Keratinocyte (primary cell): Measurements from ENCODE around the gene ZNHIT3. TPM values are rescaled to one million over a fixed set of nuclear protein-coding genes. Genes with fewer than 3 reads are reported as not detected.

Experiments used
- DNase-seq: peaks from one replicate; pipeline ENCODE4 v3.0.0-alpha.2; 2011; ENCODE audit warnings: low read depth, missing footprints, low spot score
- FAIRE-seq: peaks from 2 replicates; lab custom pipeline; 2011; peaks lifted over from hg19 to GRCh38; lab: Jason Lieb, UNC
- H2AFZ ChIP-seq: 2 replicates; pipeline ENCODE4 v1.6.0; 2012; ENCODE audit warnings: low read length, control low read depth, inconsistent platforms; ENCODE audit not compliant: control insufficient read depth
- H3K27ac ChIP-seq: 2 replicates; pipeline ENCODE4 v1.5.1; 2011; ENCODE audit warnings: low read length; ENCODE audit not compliant: control insufficient read depth, insufficient read depth
- H3K27me3 ChIP-seq: 3 replicates; pipeline ENCODE4 v1.6.0; 2011; ENCODE audit warnings: low read length; ENCODE audit not compliant: control insufficient read depth, insufficient read depth; ENCODE audit errors: extremely low read depth
- H3K36me3 ChIP-seq, 2 experiments: 2 replicates in 1 of 2; 3 replicates in 1 of 2; pipeline ENCODE4 v1.5.1; 2011; ENCODE audit warnings: low read length in 2 of 2, mild to moderate bottlenecking in 1 of 2; ENCODE audit not compliant: control insufficient read depth in 2 of 2, insufficient read depth in 2 of 2; ENCODE audit errors: extremely low read depth in 1 of 2
- H3K4me1 ChIP-seq: 3 replicates; pipeline ENCODE4 v1.5.1; 2011; ENCODE audit warnings: low read length; ENCODE audit not compliant: control insufficient read depth, insufficient read depth; ENCODE audit errors: extremely low read depth
- H3K4me2 ChIP-seq: 3 replicates; pipeline ENCODE4 v1.6.0; 2011; ENCODE audit warnings: low read depth, low read length; ENCODE audit not compliant: control insufficient read depth, insufficient read depth; ENCODE audit errors: extremely low read depth
- H3K4me3 ChIP-seq, 3 experiments: fragments of 200-600 bp in 1 of 3; sonication (generic) in 1 of 3; 2 replicates in 2 of 3; 3 replicates in 1 of 3; pipeline ENCODE4 v1.5.1; 2011 to 2016; ENCODE audit warnings: low read length in 3 of 3, mild to moderate bottlenecking in 3 of 3, control low read depth in 2 of 3, inconsistent platforms in 1 of 3, low read depth in 1 of 3, mixed read lengths in 1 of 3, mixed run types in 1 of 3, moderate library complexity in 1 of 3; ENCODE audit not compliant: control insufficient read depth in 2 of 3, insufficient read depth in 2 of 3; ENCODE audit errors: extremely low read depth in 1 of 3
- H3K79me2 ChIP-seq: 2 replicates; pipeline ENCODE4 v1.6.0; 2012; ENCODE audit warnings: low read length; ENCODE audit not compliant: control insufficient read depth, insufficient read depth
- H3K9ac ChIP-seq: 3 replicates; pipeline ENCODE4 v1.6.0; 2011; ENCODE audit warnings: low read length; ENCODE audit not compliant: control insufficient read depth, insufficient read depth; ENCODE audit errors: extremely low read depth
- H3K9me1 ChIP-seq: 3 replicates; pipeline ENCODE4 v1.6.0; 2011; ENCODE audit warnings: low read length; ENCODE audit not compliant: control insufficient read depth, insufficient read depth; ENCODE audit errors: extremely low read depth
- H3K9me3 ChIP-seq: 2 replicates; pipeline ENCODE4 v1.5.1; 2012; ENCODE audit warnings: low read depth, low read length; ENCODE audit not compliant: control insufficient read depth
- H4K20me1 ChIP-seq: 3 replicates; pipeline ENCODE4 v1.6.0; 2011; ENCODE audit warnings: low read length; ENCODE audit not compliant: control insufficient read depth, insufficient read depth; ENCODE audit errors: extremely low read depth
- CTCF ChIP-seq, 3 experiments: IDR thresholded peaks in 1 of 3; conservative IDR thresholded peaks in 1 of 3; optimal IDR thresholded peaks in 1 of 3; 2 replicates in 2 of 3; 3 replicates in 1 of 3; pipeline versions ENCODE3 to v1.5.1; 2011; ENCODE audit warnings: low read length in 3 of 3, mild to moderate bottlenecking in 3 of 3, moderate library complexity in 2 of 3, control low read depth in 1 of 3, inconsistent platforms in 1 of 3; ENCODE audit not compliant: insufficient read depth in 2 of 3; ENCODE audit errors: extremely low read depth in 1 of 3
- EZH2 ChIP-seq: IDR thresholded peaks from one replicate; pipeline ENCODE4 v1.6.1; 2012; ENCODE audit warnings: inconsistent platforms, mild to moderate bottlenecking, low read length, moderate library complexity
- dilution Hi-C: fragments of 300-500 bp; cut with MboI; formaldehyde crosslinking; loops from one replicate; pipeline ENCODE4 v1.7.0; 2020; ENCODE audit warnings: low sequenced_read_pairs; ENCODE audit not compliant: extremely low pct_ligation_motif_present
- polyA plus RNA-seq, 5 experiments: library from polyadenylated mRNA; depleted of rRNA in 3 of 5; stranded (reverse) in 3 of 5; stranded (forward) in 1 of 5; unstranded in 1 of 5; fragments of >200 nt; gene quantifications; 1 replicate in 1 of 5; 2 replicates in 3 of 5; 3 replicates in 1 of 5; pipeline versions ENCODE4 v1.2.1 to v1.2.3, GENCODE V29; 2011 to 2012; ENCODE audit warnings: missing spikeins in 2 of 5, low read depth in 1 of 5, low replicate concordance in 1 of 5

Gene ZNHIT3
- polyA plus RNA-seq, 1 donor (not counting 4 experiments of a cell fraction or from before 2014, with no cell fraction given), result 72.4 TPM

- no peak for TF ChIP-seq EZH2
- no peak for TF ChIP-seq CTCF (optimal IDR thresholded peaks at IDR 0.05 in 1 of 3, IDR thresholded peaks at IDR 0.05 in 1 of 3, conservative IDR thresholded peaks at IDR 0.05 in 1 of 3; ENCODE audit: extremely low read depth in 1 of 3, insufficient read depth in 2 of 3, low read length in 3 of 3)
- no peaks in the 10 kb centered on the region for H3K9me3 ChIP-seq
- H3K9me1 ChIP-seq, result no peaks in the 10 kb centered on the region
- no peak overlapping the region for H2AFZ ChIP-seq
- no peak for FAIRE-seq
- no peaks in the 10 kb centered on the region for H3K79me2 ChIP-seq
- H3K27ac ChIP-seq, result no peak overlapping the region
- no peak overlapping the region for H3K4me3 ChIP-seq
- no peaks in the 10 kb centered on the region for H4K20me1 ChIP-seq
- peaks cover 48 to 80% of the 10 kb centered on the region in 2 experiments for H3K36me3 ChIP-seq
- H3K4me1 ChIP-seq, result no peaks in the 10 kb centered on the region
- H3K27me3 ChIP-seq, result no peaks in the 10 kb centered on the region
- H3K9ac ChIP-seq, result no peak overlapping the region
- no peak for DNase-seq
- dilution Hi-C loops, result no loop called here
- no peak overlapping the region for H3K4me2 ChIP-seq
Measured at GRCh38 chr17:36511216-36511615, 24.7 kb downstream of the ZNHIT3 start.

GRCh38 chr17:36512641-36513040, 26.2 kb downstream of the ZNHIT3 start:
- no peak for DNase-seq
- dilution Hi-C loops, result no loop called here
- Histone ChIP-seq H3K4me3 (no peak overlapping the region), H3K9me1 (no peaks in the 10 kb centered on the region), H3K9ac (no peak overlapping the region), H3K9me3 (no peaks in the 10 kb centered on the region), H3K36me3 (peaks cover 37 to 71% of the 10 kb centered on the region in 2 experiments), H3K79me2 (no peaks in the 10 kb centered on the region), H3K27me3 (no peaks in the 10 kb centered on the region), H3K4me1 (no peaks in the 10 kb centered on the region), H3K4me2 (no peak overlapping the region), H3K27ac (no peak overlapping the region), H2AFZ (no peak overlapping the region), H4K20me1 (no peaks in the 10 kb centered on the region)
- FAIRE-seq, result no peak
- TF ChIP-seq CTCF (optimal IDR thresholded peaks at IDR 0.05 in 1 of 3, IDR thresholded peaks at IDR 0.05 in 1 of 3, conservative IDR thresholded peaks at IDR 0.05 in 1 of 3; ENCODE audit: extremely low read depth in 1 of 3, insufficient read depth in 2 of 3, low read length in 3 of 3) (no peak), EZH2 (no peak)
